Activated CD4-positive, alpha-beta T cell treated with anti-CD3 and anti-CD28 coated beads, Interleukin-2, amount 50 U/mL, for 24 hours (primary cell): ENCODE data around the gene LPP.

Experiments used
- DNase-seq, 2 donors: peaks; one replicate each; pipeline ENCODE4 v3.0.0-alpha.2; 2020; ENCODE audit warnings: low read depth in 1 of 2, low spot score in 1 of 2

LPP gene

GRCh38 chr3:188660415-188660814, 506.5 kb downstream of the LPP start:
- no peak for DNase-seq

GRCh38 chr3:188661806-188662205, 507.8 kb downstream of the LPP start:
- DNase-seq = no peak

- DNase-seq = no peak
These were observed 508.3 kb downstream of the LPP start for GRCh38 chr3:188662214-188662613.

- DNase-seq = no peak
These were observed 508.8 kb downstream of the LPP start for GRCh38 chr3:188662795-188663194.

GRCh38 chr3:188663839-188664238, 509.9 kb downstream of the LPP start:
- DNase-seq = no peak

- DNase-seq = no peak
These were observed 510.8 kb downstream of the LPP start for GRCh38 chr3:188664795-188665194.

- no peak for DNase-seq
These were observed 514.0 kb downstream of the LPP start for GRCh38 chr3:188667926-188668325.

- no peak for DNase-seq
These were observed 516.5 kb downstream of the LPP start for GRCh38 chr3:188670446-188670845.

GRCh38 chr3:188671971-188672370, 518.0 kb downstream of the LPP start:
- DNase-seq = no peak

- DNase-seq = no peak
These were observed 518.9 kb downstream of the LPP start for GRCh38 chr3:188672840-188673239.

GRCh38 chr3:188673646-188674186, 519.8 kb downstream of the LPP start:
- DNase-seq = no peak

GRCh38 chr3:188674595-188674994, 520.6 kb downstream of the LPP start:
- DNase-seq = no peak

GRCh38 chr3:188677344-188677743, 523.4 kb downstream of the LPP start:
- DNase-seq = no peak

- DNase-seq = no peak
These were observed 526.2 kb downstream of the LPP start for GRCh38 chr3:188680189-188680588.

- DNase-seq = no peak
These were observed 526.6 kb downstream of the LPP start for GRCh38 chr3:188680605-188681004.

GRCh38 chr3:188682316-188682715, 528.4 kb downstream of the LPP start:
- no peak for DNase-seq

- peak in 1 of 2 donors; percentile 14 for DNase-seq
These were observed 529.1 kb downstream of the LPP start for GRCh38 chr3:188683032-188683521.

GRCh38 chr3:188684276-188684675, 530.3 kb downstream of the LPP start:
- no peak for DNase-seq

- no peak for DNase-seq
These were observed 531.8 kb downstream of the LPP start for GRCh38 chr3:188685789-188686188.

GRCh38 chr3:188686324-188686723, 532.4 kb downstream of the LPP start:
- DNase-seq = no peak

- DNase-seq = no peak
These were observed 533.4 kb downstream of the LPP start for GRCh38 chr3:188687389-188687788.

- no peak for DNase-seq
These were observed 535.2 kb downstream of the LPP start for GRCh38 chr3:188689101-188689574.

- DNase-seq = no peak
These were observed 536.1 kb downstream of the LPP start for GRCh38 chr3:188690064-188690463.
